Fibroblast of the aortic adventitia (primary cell): ENCODE data around the gene DMAP1. TPM values are rescaled to one million over a fixed set of nuclear protein-coding genes. Genes with fewer than 3 reads are reported as not detected.

Experiments used
- DNase-seq: peaks from one replicate; pipeline ENCODE4 v3.0.0-alpha.2; 2010; ENCODE audit warnings: low read depth
- H3K4me3 ChIP-seq: 2 replicates; pipeline ENCODE4 v1.5.1; 2011; ENCODE audit warnings: low read depth, mild to moderate bottlenecking, control low read depth, low read length, moderate library complexity
- CTCF ChIP-seq: IDR thresholded peaks from 2 replicates; pipeline ENCODE4 v1.5.1; 2011; ENCODE audit warnings: mild to moderate bottlenecking, low read length, control low read depth, inconsistent platforms; ENCODE audit not compliant: insufficient read depth
- total RNA-seq: library from RNA; depleted of rRNA; stranded (reverse); fragments of >200 nt; gene quantifications from 2 replicates; pipeline ENCODE4 v1.2.3, GENCODE V29; 2012; ENCODE audit warnings: low replicate concordance

The DMAP1 gene
- total RNA-seq, 1 donor = 19.8 TPM

GRCh38 chr1:44210595-44210994 lies 2.7 kb upstream of the DMAP1 start:
- TF ChIP-seq CTCF = no peak
- no peak overlapping the region for H3K4me3 ChIP-seq
- no peak for DNase-seq

DNA sequence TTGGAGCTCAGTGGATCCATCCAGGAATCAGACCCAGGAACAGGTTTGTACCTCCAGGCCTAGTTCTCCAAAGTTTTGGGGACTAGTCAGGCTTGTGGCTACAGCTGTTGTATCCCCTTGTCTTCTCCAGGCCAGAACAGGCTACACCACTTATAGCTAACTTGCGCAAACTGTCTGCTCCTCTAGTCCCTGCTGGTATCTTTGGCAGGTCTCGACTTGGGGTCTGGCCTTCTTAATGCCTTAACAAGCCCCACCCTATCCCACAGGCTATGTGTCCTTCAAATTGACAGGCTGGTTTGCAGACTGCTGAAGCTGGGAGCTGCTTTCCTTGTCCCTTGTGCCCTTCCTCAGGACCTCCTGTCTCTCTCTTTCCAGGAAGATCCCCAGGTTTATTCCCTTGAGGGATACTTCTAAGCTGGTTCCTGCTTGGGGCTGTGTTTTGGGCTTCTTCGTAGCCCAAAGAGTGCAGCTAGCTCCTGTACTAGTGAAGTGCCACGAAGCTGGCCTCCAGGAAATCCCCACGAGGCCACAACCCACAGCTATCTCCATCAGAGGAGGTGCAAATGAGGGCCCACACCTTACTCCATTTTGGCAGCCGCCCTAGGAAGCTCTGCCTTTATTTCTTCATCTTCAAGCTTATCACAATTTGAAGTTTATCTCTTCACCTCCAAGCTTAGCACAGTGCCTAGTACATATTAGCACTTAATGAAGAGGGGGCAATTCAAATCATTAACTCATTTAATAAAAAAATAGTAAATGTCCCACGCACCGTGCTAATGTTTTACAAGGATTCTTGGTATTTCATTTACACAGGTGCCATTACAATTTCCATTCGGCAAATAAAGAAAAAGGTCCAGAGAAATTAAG lies 683 bp upstream of the DMAP1 start:
- peak overlapping the region; percentile 100 for H3K4me3 ChIP-seq
- no peak for DNase-seq
- TF ChIP-seq CTCF = no peak

GRCh38 chr1:44217809-44218410 lies 4.6 kb downstream of the DMAP1 start:
- TF ChIP-seq CTCF = peak; percentile 96
- peak; percentile 70 for DNase-seq
- no peak overlapping the region for H3K4me3 ChIP-seq

GRCh38 chr1:44218503-44219300 lies 5.4 kb downstream of the DMAP1 start:
- H3K4me3 ChIP-seq = no peak overlapping the region
- TF ChIP-seq CTCF = no peak
- DNase-seq = no peak

DNA sequence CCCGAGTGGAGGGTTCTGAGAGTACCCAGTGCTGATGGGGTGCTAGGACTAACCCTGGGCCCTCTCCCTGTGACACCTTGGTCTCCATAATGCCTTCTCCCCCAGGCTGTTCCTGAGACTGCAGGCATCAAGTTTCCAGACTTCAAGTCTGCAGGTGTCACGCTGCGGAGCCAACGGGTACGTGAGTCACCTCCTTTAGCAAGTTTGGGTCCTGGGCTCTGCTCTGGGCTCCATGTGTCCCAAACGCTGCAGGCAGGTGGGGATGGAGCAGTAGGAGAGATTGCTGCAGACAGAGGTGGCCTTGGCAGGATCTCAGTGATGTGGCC lies 6.0 kb downstream of the DMAP1 start:
- no peak for DNase-seq
- no peak for TF ChIP-seq CTCF
- H3K4me3 ChIP-seq = no peak overlapping the region

DNA sequence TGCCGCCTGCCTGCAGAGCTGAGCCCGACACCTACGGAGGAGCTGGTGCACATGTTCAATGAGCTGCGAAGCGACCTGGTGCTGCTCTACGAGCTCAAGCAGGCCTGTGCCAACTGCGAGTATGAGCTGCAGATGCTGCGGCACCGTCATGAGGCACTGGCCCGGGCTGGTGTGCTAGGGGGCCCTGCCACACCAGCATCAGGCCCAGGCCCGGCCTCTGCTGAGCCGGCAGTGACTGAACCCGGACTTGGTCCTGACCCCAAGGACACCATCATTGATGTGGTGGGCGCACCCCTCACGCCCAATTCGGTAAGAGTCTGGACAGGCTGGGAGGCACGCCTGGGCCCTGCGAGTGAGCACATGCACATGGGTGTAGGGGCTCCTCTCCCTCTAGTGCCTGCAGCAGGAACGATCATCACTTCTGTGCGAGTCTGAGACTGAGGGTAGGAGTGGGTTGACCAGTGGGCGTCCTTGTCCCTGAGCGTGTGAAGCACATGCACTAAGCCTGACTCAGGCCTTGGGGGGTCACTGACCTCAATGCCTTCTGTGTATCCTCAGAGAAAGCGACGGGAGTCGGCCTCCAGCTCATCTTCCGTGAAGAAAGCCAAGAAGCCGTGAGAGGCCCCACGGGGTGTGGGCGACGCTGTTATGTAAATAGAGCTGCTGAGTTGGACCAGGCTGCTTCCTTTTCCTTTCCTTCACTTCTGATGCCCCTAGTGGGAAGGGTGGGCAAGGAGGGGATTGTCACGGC lies 6.9 kb downstream of the DMAP1 start:
- no peak for DNase-seq
- no peak overlapping the region for H3K4me3 ChIP-seq
- no peak for TF ChIP-seq CTCF
